Smooth muscle cell (in vitro differentiated cells): Measurements from ENCODE around the gene MMP12. TPM values are rescaled to one million over a fixed set of nuclear protein-coding genes. Genes with fewer than 3 reads are reported as not detected.

Experiments used
- DNase-seq: peaks from one replicate; lab custom pipeline; 2025; ENCODE audit not compliant: unreplicated experiment; lab: John Stamatoyannopoulos, UW
- H2AFZ ChIP-seq: fragments of 200-600 bp; sonication (generic); 2 replicates; pipeline ENCODE4 v1.6.0; 2016; ENCODE audit warnings: antibody characterized with exemption, low read depth, mild to moderate bottlenecking
- H3F3A ChIP-seq: fragments of 200-600 bp; sonication (generic); 2 replicates; pipeline ENCODE4 v1.6.0; 2017; ENCODE audit warnings: antibody characterized with exemption, low read depth
- H3K27ac ChIP-seq: fragments of 200-600 bp; sonication (generic); 2 replicates; pipeline ENCODE4 v1.5.1; 2016; ENCODE audit warnings: low read depth, mild to moderate bottlenecking
- H3K27me3 ChIP-seq: fragments of 200-600 bp; sonication (generic); 2 replicates; pipeline ENCODE4 v1.6.1; 2016; ENCODE audit warnings: low read depth, mild to moderate bottlenecking
- H3K36me3 ChIP-seq: fragments of 200-600 bp; sonication (generic); 2 replicates; pipeline ENCODE4 v1.5.1; 2016; ENCODE audit warnings: low read depth
- H3K4me1 ChIP-seq: fragments of 200-600 bp; sonication (generic); 2 replicates; pipeline ENCODE4 v1.5.1; 2016; ENCODE audit warnings: low read depth
- H3K4me2 ChIP-seq: fragments of 200-600 bp; sonication (generic); 2 replicates; pipeline ENCODE4 v1.6.0; 2016; ENCODE audit warnings: mild to moderate bottlenecking
- H3K4me3 ChIP-seq: fragments of 200-600 bp; sonication (generic); 2 replicates; pipeline ENCODE4 v1.5.1; 2016; ENCODE audit warnings: mild to moderate bottlenecking
- H3K79me2 ChIP-seq: fragments of 200-600 bp; sonication (generic); 2 replicates; pipeline ENCODE4 v1.6.0; 2016; ENCODE audit warnings: low read depth, mild to moderate bottlenecking
- H3K9ac ChIP-seq: fragments of 200-600 bp; sonication (generic); 2 replicates; pipeline ENCODE4 v1.6.0; 2016; ENCODE audit warnings: low read depth
- H3K9me3 ChIP-seq: fragments of 200-600 bp; sonication (generic); replicated peaks from 2 replicates; pipeline ENCODE4 v1.5.1; 2016; ENCODE audit warnings: low read depth
- H4K20me1 ChIP-seq: fragments of 200-600 bp; sonication (generic); 2 replicates; pipeline ENCODE4 v1.6.0; 2016; ENCODE audit warnings: low read depth
- WGBS: methylation state at CpG from one replicate; pipeline ENCODE4 v1.1.7; 2016; ENCODE audit warnings: low lambda C conversion rate; 5-methylcytosine and 5-hydroxymethylcytosine counted together
- polyA plus RNA-seq: library from polyadenylated mRNA; unstranded; fragments of >200 nt; fragmentation: Nextera tagmentation; extraction: Ambion mirVana; gene quantifications from 2 replicates; pipeline ENCODE4 v1.2.1, GENCODE V29; 2016
- total RNA-seq: library from RNA; depleted of rRNA; stranded (reverse); fragments of >200 nt; gene quantifications from 2 replicates; pipeline ENCODE4 v1.2.3, GENCODE V29; 2014
- TF ChIP-seq, protein P1 (sequence below): fragments of 200-600 bp; sonication (generic); IDR thresholded peaks from 2 replicates; pipeline ENCODE4 v1.5.1; 2017; ENCODE audit warnings: borderline replicate concordance, mild to moderate bottlenecking, antibody characterized with exemption; ENCODE audit not compliant: insufficient read depth, poor library complexity, severe bottlenecking

The MMP12 gene
- total and polyA plus RNA-seq, 2 experiments from 2014 or later = 0.62 to 10.7 TPM

DNA sequence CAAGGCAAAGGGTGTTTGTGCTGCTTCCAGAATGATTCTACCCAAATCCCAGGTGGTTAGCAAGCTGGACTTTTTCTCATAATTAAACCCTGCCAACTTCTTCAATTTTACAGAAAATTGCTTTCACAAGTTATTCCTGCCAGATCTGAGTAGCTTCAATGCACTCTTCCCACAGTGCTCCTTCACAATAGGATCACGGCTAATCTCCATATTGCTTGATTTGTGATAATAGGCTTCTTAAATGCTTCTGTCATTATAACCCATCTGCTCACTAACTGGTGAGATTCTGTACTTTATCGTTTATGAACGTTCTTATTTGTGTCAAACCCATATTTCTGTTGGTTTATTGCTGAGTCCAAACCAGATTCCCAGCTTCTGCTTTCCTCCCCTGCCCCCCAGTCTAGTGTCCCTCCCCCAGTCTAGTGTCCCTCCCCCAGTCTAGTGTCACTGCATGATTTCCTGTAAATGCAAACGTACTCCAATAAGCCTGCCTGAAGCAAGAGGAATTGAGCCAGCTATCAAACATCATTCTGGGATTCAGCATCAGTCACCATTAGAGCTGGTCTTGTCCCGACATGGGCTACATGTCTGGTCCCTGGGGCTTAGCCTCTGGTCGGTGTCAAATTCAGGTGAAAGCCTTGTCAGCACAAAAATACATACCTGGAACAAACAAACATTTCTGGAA is 45.3 kb downstream of the MMP12 start:
- 76% methylated on average over 6 of the region's 6 CpGs for WGBS
- no peaks in the 10 kb centered on the region for H3F3A ChIP-seq
- H4K20me1 ChIP-seq = no peaks in the 10 kb centered on the region
- H3K4me3 ChIP-seq = no peak overlapping the region
- no peak overlapping the region for H3K4me2 ChIP-seq
- H3K4me1 ChIP-seq = no peaks in the 10 kb centered on the region
- TF ChIP-seq, protein P1, sequence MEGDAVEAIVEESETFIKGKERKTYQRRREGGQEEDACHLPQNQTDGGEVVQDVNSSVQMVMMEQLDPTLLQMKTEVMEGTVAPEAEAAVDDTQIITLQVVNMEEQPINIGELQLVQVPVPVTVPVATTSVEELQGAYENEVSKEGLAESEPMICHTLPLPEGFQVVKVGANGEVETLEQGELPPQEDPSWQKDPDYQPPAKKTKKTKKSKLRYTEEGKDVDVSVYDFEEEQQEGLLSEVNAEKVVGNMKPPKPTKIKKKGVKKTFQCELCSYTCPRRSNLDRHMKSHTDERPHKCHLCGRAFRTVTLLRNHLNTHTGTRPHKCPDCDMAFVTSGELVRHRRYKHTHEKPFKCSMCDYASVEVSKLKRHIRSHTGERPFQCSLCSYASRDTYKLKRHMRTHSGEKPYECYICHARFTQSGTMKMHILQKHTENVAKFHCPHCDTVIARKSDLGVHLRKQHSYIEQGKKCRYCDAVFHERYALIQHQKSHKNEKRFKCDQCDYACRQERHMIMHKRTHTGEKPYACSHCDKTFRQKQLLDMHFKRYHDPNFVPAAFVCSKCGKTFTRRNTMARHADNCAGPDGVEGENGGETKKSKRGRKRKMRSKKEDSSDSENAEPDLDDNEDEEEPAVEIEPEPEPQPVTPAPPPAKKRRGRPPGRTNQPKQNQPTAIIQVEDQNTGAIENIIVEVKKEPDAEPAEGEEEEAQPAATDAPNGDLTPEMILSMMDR = no peak
- H3K9ac ChIP-seq = no peak overlapping the region
- H3K27ac ChIP-seq = no peak overlapping the region
- no peaks in the 10 kb centered on the region for H3K79me2 ChIP-seq
- no peak overlapping the region for H2AFZ ChIP-seq
- no peak for DNase-seq
- H3K27me3 ChIP-seq = no peaks in the 10 kb centered on the region
- no peaks in the 10 kb centered on the region for H3K9me3 ChIP-seq
- H3K36me3 ChIP-seq = no peaks in the 10 kb centered on the region

DNA sequence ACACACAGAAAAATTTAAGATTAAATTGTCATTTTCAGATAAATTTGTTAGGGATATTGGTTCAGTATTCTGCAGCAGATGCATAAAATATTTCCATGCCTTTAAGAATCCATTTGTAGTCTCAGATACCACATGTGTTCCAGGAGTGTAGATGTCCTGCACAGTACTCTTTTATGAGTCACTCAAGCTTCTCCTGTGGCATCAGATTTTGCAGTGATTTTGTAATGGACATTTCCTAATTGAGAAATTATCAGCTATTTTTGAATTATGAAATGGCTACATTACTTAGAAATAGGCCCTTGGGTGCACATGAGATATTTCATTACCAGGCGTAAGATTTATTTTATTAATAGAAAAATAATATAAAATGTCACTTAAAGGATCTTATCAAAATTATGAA is 50.2 kb downstream of the MMP12 start:
- Histone ChIP-seq H3K36me3 (no peaks in the 10 kb centered on the region), H3K4me3 (no peak overlapping the region), H3K79me2 (no peaks in the 10 kb centered on the region), H3K27me3 (peaks cover 5% of the 10 kb centered on the region), H3K9me3 (no peaks in the 10 kb centered on the region), H3K4me1 (no peaks in the 10 kb centered on the region), H3F3A (no peaks in the 10 kb centered on the region), H3K4me2 (no peak overlapping the region), H2AFZ (no peak overlapping the region), H3K9ac (no peak overlapping the region), H3K27ac (no peak overlapping the region), H4K20me1 (no peaks in the 10 kb centered on the region)
- WGBS = 92% methylated on average over 1 of the region's 1 CpG
- DNase-seq = no peak
- TF ChIP-seq, protein P1 = no peak

DNA sequence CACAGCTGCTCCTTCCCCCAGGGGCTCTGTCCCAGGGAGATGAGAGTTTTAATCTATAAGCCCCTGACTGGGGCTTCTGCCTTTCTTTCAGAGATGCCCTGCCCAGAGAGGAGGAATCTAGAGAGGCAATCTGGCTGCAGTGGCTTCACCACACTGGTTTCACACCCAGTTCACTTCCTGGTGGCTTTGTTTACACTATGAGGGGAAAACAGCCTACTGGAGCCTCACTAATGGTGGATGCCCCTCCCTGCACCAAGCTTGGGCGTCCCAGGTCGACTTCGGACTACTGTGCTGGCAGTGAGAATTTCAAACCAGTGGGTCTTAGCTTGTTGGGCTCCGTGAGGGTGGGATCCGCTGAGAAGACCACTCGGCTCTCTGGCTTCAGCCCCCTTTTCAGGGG is 55.3 kb downstream of the MMP12 start:
- Histone ChIP-seq H3K79me2 (no peaks in the 10 kb centered on the region), H3F3A (no peaks in the 10 kb centered on the region), H2AFZ (no peak overlapping the region), H4K20me1 (no peaks in the 10 kb centered on the region), H3K4me2 (no peak overlapping the region), H3K27me3 (peaks cover 5% of the 10 kb centered on the region), H3K4me1 (no peaks in the 10 kb centered on the region), H3K9me3 (no peaks in the 10 kb centered on the region), H3K27ac (no peak overlapping the region), H3K36me3 (no peaks in the 10 kb centered on the region), H3K9ac (no peak overlapping the region), H3K4me3 (no peak overlapping the region)
- WGBS = 79% methylated on average over 6 of the region's 6 CpGs
- TF ChIP-seq, protein P1 = no peak
- no peak for DNase-seq

DNA sequence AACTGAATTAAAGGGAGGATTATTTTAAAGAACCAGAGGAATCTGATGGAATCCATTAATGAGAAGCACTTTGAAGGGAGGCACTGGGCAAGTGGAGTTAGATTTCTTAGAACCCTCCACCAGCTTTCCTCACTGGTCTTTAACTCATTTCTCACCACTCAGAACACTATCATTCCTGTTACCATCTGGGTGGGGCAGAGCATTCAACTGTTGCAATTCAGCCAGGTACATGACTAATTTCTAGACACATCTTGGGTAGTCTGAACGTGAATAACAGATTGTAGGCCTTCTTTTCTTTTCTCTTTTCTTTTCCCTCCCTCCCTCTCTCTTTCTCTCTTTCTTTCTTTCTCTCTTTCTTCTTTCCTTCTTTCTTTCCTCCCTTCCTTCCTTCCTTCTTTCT is 61.3 kb downstream of the MMP12 start:
- H3K4me2 ChIP-seq = no peak overlapping the region
- no peaks in the 10 kb centered on the region for H3K4me1 ChIP-seq

More for the DNA sequence above, 61.3 kb downstream of the MMP12 start:
- H3K27ac ChIP-seq = no peak overlapping the region
- no peaks in the 10 kb centered on the region for H3K9me3 ChIP-seq
- no peaks in the 10 kb centered on the region for H3F3A ChIP-seq
- TF ChIP-seq, protein P1 = no peak
- no peak overlapping the region for H2AFZ ChIP-seq
- H3K9ac ChIP-seq = no peak overlapping the region
- 90% methylated on average over 1 of the region's 1 CpG for WGBS
- no peaks in the 10 kb centered on the region for H3K36me3 ChIP-seq
- no peaks in the 10 kb centered on the region for H3K79me2 ChIP-seq
- no peaks in the 10 kb centered on the region for H4K20me1 ChIP-seq
- no peak overlapping the region for H3K4me3 ChIP-seq
- H3K27me3 ChIP-seq = no peaks in the 10 kb centered on the region
- no peak for DNase-seq
